ENCODE results near the gene C7.

- TF ChIP-seq CTCF (IDR thresholded peaks at IDR 0.05 in 4 of 5, conservative IDR thresholded peaks at IDR 0.05 in 1 of 5) (no peak), POLR2A (IDR thresholded peaks at IDR 0.05) (no peak)
These were observed 35.9 kb upstream of the C7 start for GRCh38 chr5:40873286-40873880.

Measured in gastrocnemius medialis (tissue), 4 donors.